Suppressor macrophage treated with lipopolysaccharide for 1 hour (primary cell): ENCODE data around the gene EOLA1.
"Not testable (repeated sequence)": the region's sequence is repeated elsewhere in the genome, so short reads cannot be mapped to it uniquely, and the experiment has no call there.

Source experiments
- DNase-seq, 3 donors: peaks; one replicate each; pipeline ENCODE4 v3.0.0-alpha.2; 2020 to 2022

The EOLA1 gene

DNA sequence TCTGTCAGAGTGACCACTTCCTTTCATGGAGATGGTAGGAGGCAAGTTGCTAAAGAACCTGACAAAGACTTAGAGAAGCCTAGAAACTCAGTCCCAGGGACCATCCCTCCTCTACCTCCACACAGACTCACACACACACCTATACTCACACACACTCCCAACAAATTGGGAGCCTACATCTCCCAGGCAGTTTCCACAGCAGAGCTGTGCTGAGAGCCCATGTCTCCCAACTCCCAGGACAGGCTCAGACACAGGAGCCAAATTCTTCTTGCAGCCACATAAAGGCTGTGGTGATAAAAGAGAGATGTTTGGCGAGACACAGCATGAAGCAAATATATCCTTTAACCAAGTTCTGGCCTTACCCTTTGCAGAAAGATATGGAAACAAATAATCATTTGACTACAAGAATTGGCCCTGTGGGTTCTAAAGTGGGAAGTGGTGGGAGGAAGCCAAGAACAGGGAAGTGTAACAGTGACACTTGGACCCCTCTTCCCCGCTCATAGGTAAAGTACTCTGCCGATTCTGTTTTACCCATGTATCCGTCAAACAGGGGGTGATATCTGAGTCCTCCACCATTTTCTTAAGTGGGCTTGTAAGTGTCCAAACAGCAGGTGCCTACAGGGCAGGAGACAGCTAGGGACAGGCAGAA lies 24.7 kb upstream of the EOLA1 start:
- peak in 1 of 3 donors; percentile 16 for DNase-seq

DNA sequence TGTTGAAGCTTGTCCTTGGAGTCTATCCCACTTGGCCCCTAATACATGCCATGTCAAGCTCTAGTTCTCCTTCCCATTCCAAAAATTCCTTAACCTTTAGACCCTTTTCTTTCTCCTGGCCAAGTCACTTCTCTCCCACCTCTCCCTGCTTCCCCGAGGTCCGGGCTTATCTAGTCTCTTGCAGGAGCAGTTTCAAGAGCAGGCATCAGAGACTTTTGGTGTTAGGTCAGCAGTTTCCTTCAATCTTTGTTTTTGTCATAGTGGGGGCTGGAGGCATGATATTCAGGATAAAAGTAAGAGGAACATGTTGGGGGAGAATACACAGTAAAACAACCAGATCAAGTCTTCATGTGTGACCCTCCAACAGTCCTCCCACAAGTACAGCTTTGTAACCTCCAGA lies 24.2 kb upstream of the EOLA1 start:
- DNase-seq: no peak

DNA sequence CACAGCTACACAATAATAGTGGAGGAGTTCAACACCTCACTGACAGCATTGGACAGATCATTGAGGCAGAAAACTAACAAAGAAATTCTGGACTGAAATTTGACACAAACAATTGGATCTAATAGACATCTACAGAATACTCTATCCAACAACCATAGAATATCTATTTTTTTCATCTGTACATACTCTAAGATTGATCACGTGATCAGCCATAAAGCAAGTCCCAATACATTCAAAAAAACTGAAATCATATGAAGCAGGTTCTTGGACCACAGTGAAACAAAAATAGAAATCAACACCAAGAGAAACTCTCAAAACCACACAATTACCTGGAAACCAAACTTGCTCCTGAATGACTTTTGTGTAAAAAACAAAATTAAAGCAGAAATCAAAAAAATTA lies 23.5 kb upstream of the EOLA1 start:
- no peak for DNase-seq

DNA sequence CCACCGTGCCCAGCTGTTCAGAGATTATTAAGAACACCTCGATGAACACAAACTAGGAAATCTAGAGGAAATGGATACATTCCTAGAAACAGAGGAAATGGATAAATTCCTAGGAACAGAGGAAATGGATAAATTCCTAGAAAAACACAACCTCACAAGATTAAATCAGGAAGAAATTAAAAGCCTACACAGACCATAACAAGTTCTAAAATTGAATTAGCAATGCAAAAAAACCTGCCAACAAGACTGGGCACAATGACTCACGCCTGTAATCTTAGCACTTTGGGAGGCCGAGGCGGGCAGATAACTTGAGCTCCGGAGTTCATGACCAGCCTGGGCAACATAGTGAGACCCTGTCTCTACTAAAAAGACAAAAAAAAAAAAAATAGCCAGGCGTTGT lies 22.6 kb upstream of the EOLA1 start:
- DNase-seq: no peak

DNA sequence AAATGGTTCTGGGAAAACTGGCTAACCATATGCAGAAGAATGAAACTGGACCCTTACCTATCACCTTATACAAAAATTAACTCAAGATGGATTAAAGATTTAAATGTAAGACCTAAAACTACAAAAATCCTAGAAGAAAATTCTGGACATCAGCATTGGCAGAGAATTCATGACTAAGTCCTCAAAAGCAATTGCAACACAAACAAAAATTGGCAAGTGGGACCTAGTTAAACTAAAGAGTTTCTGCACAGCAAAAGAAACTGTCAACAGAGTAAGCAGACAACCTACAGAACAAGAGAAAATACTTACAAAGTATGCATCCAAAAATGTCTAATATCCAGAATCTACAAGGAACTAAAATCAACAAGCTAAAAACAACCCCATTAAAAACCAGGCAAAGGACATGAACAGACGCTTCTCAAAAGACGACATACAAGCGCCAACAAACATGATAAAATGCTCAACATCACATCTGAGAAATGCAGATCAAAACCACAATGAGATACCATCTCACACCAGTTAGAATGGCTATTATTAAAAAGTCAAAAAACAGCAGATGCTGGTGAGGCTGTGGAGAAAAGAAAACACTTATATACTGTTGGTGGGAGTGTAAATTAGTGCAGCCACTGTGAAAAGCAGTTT lies 20.1 kb upstream of the EOLA1 start:
- not testable (repeated sequence) for DNase-seq

DNA sequence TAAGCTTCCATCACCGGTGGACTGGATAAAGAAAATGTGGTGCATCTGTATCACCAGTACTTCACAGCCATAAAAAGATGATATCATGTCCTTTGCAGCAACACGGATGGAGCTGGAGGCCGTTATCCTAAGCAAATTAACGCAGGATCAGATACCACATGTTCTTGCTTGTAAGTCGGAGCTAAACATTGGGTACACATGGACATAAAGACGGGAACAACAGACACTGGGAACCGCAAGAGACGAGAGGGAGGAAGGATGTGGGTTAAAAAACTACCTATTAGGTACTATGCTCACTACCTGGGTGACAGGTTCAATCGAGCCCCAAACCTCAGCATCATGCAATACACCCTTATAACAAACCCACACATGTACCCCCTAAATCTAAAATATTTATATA lies 19.4 kb upstream of the EOLA1 start:
- no peak for DNase-seq

DNA sequence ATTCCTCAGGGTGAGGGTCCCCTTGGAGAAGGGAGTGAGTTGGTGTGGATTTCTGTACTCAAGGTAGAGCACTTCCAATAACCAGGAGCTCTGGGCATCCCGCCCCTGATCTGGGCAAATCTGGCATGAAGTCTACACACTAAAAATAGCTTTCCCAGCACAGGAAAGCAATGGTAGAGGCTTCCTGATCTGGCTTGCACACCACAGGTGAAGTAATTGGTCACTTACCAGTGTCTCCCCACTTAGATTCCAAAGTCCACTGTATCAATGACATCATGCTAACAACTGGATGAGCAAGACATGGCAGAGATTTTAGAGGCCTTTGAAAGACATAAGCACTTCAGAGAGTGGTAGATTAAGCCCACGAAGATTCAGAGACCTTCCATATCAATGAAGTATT lies 17.9 kb upstream of the EOLA1 start:
- DNase-seq: no peak

DNA sequence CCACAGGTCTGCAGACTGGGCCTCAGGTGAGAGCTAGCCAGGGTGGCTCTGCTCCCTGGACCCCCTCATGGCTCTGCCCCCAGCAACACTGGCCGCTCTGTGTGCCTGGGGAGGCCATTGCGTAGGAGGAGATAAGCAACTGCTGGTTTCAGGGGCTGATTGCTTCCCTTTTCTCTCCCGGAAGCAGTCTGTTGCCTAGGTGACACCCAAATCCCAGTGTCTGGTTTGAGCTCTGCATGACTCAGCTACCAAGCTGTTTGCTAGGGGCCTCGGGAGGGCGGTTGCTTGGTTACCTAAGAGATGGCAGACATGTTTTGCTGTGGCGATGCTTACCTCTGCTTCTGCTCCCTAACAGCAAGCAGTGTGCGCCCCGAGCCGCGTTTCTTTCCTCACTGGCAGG lies 15.4 kb upstream of the EOLA1 start:
- DNase-seq: peak; percentile 54 to 55 (median 54)

DNA sequence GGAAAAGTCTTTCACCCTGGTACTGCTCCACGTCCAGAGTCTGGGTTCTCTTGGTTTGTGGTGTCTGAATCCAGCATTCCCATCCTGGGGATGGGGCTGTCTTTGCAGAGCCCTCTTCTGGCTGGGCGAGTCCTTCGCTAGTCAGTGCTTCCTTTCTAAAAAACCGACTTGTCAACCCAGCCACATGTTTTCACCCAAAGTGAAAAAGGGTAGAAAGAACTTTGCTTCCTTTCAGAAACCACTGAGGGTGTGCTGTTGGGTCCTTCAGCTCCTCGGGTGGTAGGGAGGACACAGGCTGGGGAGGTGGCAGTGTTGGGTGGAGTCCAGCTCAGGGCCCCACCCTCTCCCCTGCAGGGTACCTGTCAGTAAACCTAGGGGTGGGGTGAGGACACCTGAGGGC lies 14.9 kb upstream of the EOLA1 start:
- DNase-seq: not testable (repeated sequence)

DNA sequence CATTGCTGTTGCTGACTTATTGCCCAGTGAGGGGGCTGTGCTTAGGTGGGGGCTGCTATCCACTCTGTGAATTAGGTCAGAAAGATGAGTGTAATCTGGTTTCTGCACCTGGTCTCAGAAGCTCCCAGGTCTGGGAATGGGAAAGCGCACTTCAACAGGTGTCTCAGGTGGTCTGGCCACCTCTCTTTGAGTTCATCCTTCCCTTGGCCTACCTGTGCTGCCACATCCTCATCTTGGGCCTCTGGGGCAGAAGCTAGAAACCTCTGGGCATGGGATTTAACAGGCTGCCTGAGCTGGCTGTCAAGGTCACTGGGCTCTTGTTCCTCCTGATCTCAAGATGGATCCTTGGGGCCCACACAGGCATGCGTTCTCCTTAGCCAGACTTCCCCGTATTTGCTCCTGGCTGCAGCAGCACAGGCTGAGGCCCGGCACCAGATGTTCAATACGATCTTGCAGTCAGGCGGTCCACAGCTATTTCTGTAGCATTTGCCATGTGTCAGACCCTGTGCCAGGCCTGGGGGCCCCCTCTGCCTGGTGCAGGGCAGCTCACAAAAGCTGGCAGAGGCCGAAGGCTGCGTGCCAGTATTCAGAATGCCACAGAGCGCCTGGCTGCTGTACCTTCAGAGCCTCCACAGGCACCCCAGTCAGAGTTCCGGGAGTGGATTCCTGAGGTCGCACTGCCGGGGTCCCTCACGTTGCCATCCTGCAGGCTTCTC lies 14.3 kb upstream of the EOLA1 start:
- DNase-seq: not testable (repeated sequence)

DNA sequence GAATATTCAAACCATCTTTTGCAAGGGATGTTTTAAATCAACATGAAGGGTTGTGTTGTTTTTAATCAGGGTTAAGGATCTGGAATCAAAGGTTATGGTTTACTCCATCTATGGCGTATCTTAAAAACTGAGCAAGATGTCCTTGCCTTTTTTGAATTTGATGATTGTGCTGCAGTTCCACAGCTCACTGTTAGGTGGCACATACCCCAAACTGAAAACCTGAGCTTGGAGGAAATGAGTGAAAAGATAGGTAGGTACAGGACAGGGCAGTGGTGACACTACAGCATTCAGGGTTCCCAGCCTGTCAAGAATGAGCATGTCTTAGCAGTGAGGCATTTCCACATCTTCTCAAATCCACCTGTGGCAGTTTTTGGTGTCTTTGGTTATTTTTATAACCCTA lies 13.1 kb upstream of the EOLA1 start:
- DNase-seq: peak in 2 of 3 donors; percentile 25 to 26

DNA sequence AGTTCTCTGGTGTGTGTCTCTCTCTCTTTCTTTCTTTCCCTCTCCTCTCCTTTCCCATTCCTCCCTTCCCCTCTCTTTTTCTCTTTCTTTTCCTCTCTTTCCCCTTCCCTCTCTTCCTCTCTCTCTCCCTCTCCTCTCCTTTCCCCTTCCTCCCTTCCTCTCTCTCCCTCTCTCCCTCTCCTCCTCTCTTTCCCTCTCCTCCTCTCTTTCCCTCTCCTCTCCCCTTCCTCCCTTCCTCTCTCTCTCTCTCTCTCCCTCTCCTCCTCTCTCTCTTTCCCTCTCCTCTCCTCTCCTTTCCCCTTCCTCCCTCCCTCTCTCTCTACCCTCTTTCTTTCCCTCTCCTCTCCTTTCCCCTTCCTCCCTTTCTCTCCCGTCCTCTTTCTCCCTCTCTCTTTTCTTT lies 12.4 kb upstream of the EOLA1 start:
- DNase-seq: no peak

DNA sequence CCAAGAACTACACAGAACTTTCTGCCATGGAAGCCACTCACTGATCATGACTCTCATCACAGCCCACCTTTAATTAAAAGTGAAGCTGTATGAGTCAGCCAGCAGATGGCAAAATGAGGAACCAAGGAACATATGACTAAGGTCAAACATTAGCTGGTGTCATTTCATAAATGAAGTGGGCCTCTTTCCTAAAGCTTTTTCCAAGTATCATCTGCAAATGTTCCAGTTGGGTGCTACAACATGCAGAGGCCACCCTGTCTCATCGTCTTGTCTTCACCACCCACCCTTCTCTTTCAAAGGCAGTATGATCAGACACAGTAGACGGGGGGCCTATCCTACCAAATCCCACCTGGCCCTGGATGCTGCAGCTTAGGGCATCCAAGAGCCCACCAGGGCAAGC lies 9.2 kb upstream of the EOLA1 start:
- DNase-seq: peak; percentile 30 to 52 (median 49)

DNA sequence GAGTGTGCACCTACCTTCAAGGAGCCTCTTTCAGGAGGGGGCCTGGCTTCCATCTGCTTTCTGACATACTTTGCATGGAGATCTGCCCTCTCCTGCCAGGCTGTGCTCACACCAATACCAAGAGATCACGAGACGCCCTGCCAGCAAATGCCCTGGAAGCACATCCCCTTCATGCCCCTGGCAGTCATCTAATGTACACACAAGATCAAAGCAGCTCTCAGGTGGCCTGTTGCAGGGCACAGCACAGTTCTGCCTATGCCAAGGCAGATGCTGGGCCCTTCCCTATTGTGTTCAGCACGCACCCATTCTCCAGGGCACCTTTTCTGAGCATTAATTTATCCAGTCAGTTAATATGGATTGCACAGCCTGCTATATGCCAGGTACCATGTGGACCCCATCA lies 7.9 kb upstream of the EOLA1 start:
- not testable (repeated sequence) for DNase-seq

DNA sequence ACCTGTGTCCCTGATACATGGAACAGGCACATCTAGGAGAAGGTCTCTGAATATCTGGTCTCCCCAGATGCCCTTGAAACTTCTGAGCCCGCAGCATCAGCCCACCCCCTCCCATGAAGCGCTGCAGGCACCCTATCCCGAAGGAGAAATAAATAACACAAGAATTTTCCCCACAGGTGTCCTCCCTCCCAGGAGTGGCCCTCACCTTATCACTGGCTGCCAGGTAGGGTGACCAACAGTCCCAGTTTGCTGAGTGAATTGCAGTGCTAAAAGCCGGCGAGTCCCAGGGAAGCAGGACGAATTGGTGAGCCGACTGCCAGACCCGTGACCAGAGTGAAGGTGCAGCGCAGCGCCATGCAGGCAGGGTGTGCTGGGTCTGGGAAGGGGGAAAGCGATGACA lies 6.8 kb upstream of the EOLA1 start:
- DNase-seq: not testable (repeated sequence)

DNA sequence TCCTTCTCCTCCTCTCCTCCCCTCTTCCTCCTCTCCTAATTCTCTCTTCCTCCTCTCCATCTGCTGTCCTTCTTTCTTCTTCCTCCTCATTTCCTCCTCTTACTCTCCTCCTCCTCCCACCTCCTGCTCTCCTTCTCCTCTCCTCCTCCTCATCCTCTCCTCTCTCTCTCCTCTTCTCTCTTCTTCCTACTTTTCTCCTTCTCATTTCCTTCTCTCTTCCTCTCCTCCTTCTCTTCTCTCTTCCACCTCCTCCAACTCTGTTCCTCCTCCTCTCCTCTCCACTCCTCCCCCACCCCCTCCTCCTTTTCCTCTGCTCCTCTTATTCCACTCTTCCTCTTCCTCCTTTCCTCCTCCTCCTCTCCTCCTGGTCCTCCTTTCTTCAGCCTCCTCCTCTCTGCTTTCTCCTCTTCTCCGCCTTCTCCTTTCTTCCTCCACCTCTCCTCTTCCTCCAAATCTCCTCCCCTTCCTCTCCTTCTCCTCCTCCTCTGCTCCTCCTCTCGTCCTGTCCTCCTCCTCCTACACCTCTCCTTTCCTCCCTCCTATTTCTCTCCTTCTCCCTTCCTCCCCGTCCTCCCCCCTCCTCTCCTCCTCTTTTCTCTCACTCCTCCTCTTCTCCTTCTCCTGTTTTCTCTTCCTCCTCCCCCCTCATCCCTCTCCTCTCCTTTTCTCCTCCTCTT lies 5.7 kb upstream of the EOLA1 start:
- DNase-seq: not testable (repeated sequence)

DNA sequence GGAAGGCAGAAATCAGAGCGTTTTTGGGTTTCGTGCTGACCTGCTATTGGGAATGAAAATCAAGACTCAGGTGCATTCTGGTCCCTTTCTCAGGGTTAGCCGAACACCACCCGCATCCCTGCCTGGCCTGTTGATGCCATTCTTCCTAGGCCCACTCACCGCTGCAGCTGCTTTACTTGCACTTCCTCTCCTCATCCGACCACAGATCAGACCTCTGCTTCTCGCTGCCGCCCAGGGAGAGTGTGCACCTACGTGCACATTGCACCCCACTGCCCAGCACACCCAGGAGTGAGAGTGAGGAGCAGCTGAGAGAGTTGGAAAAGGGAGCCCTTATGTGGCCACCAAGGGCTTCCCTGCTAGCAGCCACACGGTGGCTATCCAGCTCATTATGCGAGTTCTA lies 3.3 kb upstream of the EOLA1 start:
- not testable (repeated sequence) for DNase-seq

DNA sequence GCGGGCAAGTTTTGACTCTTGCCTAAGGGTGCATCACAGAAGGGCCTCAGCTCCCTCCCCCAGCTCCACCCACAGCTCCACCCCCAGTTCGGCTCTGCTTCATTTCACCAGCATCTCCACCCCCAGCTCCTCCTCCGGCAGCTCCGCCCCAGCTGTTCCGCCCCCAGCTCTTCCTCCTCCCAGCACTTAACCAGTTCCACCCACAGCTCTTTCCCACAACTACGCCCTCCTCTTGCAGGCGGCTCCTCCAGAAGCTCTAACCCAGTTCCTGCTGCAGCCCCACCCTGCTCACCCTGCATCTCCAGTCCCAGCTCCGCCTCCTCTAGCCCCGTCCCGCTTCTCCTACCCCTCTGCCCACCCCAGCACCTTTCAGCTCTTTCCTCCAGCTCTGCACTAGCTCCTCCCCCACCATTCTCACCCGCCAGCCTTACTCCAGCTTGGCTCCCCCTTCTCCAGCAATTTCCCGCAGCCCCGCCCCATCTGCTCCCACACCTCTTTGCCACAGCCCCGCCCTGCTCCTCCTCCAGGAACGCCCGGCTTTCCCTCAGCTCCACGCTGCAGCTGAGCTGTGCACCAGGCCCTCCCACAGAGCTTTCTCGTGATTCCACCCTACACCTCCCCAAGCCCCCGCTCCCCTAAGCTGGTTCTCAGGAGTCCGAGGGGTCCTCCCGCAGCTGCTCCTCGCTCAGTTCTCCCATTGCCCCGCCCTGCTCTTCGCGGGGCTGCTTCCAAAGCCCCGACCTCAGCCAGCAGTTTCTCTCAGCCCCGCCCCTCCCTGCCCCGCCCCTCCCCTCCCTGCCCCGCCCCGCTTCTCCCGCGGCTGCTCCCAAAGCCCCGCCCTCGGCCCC lies 1.3 kb upstream of the EOLA1 start:
- peak; percentile 83 to 90 (median 83) for DNase-seq

DNA sequence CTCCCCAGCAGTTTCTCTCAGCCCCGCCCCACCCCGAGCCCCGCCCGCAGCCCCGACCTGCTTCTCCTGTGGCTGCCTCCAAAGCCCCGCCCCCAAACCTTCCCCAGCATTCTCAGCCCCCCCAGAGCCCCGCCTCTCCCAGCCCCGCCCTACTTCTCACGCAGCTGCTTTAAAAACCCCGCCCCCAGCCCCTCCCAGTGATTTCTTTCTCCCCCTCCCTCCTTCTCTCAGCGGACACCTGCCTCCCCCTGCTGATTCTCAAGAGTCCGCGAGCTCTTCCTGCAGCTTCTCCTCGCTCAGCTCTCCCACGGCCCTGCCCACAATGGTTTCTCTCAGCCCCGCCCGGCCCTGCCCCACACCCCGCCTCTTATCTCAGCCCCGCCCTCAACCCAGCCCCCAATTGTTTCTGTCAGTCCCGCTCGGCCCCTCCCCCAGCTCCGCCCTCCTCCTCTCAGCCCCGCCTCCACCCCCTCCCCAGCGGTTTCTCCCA lies 636 bp upstream of the EOLA1 start:
- DNase-seq: peak; percentile 83 to 96 (median 92)

DNA sequence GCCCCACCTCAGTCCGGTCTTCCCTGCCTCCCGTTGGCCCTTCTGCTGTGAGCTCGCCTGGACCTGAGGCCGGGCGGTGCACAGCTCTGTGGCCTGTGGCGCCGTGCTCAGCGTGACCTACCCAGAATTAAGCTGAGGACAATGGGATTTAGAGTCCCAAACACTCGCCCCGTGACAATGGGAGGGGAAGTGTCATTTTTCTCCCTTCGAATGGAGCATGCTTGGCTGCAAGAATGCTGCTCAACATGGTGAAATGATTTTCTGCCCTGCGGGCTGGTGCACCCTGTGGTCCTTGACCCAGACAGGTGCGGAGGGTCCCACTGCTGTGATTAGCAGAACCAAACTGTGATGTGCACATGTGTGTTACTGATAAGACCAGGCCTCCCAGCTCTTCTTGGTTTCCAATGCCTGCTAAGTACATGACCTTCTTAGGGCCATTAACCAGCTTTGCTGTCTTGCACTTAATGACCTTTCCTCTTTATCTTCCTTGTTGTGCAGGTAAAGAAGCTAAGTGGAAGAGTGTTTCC lies 772 bp downstream of the EOLA1 start:
- peak; percentile 13 to 19 (median 15) for DNase-seq

DNA sequence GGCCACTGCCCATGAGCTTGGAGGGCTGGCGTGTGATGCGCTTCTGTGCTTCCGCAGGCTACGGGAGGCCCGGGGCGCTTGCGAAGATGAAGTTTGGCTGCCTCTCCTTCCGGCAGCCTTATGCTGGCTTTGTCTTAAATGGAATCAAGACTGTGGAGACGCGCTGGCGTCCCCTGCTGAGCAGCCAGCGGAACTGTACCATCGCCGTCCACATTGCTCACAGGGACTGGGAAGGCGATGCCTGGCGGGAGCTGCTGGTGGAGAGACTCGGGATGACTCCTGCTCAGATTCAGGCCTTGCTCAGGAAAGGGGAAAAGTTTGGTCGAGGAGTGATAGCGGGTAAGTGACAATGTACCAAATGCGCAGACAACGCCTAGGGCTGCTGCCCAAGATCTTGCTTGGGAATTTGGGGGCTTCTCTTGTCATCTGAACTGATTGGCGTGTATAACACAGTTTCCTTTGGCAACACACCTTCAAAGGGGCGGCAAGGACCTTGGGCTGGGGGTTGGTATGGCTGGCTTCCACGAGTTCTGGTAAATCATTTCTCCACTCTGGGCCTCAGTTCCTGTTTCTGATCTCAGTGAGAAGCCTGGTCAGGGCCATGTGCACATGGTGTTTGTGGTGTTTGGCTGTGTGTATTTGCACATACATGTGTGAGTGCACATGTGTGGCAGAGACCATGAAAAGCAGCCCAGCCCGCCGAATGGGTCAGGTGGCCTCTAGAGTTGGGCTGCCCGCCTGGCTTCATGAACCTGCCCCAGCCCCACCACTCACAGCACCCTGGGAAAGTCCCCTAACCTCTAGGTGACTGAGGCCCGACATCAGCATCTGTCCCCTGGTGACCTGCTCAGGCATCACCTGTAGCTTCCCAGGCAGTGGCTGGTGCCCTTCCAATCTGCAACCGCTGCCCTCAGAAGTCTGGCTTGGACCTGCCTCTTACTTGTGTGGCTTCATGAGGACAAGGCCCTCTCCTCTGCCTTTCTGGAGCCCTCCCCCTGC lies 5.0 kb downstream of the EOLA1 start:
- peak in 2 of 3 donors; percentile 7 to 33 for DNase-seq
